ENCODE measurements around the gene ZNF592. TPM values are rescaled to one million over a fixed set of nuclear protein-coding genes. Genes with fewer than 3 reads are reported as not detected.

ZNF592 gene
- total RNA-seq, 1 donor from 2014 or later, result 31.5 TPM

- TF ChIP-seq, protein P1, sequence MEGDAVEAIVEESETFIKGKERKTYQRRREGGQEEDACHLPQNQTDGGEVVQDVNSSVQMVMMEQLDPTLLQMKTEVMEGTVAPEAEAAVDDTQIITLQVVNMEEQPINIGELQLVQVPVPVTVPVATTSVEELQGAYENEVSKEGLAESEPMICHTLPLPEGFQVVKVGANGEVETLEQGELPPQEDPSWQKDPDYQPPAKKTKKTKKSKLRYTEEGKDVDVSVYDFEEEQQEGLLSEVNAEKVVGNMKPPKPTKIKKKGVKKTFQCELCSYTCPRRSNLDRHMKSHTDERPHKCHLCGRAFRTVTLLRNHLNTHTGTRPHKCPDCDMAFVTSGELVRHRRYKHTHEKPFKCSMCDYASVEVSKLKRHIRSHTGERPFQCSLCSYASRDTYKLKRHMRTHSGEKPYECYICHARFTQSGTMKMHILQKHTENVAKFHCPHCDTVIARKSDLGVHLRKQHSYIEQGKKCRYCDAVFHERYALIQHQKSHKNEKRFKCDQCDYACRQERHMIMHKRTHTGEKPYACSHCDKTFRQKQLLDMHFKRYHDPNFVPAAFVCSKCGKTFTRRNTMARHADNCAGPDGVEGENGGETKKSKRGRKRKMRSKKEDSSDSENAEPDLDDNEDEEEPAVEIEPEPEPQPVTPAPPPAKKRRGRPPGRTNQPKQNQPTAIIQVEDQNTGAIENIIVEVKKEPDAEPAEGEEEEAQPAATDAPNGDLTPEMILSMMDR (IDR thresholded peaks at IDR 0.05), result no peak
- Mint-ChIP-seq H3K4me1 (ENCODE audit: low read depth) (peaks cover 14% of the 10 kb centered on the region), H3K27ac (ENCODE audit: unreplicated experiment) (no peak overlapping the region), H3K27me3 (ENCODE audit: low read depth) (no peaks in the 10 kb centered on the region), H3K9me3 (ENCODE audit: low read depth) (no peaks in the 10 kb centered on the region), H3K4me3 (ENCODE audit: unreplicated experiment) (no peak overlapping the region), H3K36me3 (ENCODE audit: low read depth) (peaks cover 45% of the 10 kb centered on the region)
- DNase-seq (ENCODE audit: low spot score), result peak; percentile 75
Measured at GRCh38 chr15:84799511-84800187, 51.3 kb downstream of the ZNF592 start.

DNA sequence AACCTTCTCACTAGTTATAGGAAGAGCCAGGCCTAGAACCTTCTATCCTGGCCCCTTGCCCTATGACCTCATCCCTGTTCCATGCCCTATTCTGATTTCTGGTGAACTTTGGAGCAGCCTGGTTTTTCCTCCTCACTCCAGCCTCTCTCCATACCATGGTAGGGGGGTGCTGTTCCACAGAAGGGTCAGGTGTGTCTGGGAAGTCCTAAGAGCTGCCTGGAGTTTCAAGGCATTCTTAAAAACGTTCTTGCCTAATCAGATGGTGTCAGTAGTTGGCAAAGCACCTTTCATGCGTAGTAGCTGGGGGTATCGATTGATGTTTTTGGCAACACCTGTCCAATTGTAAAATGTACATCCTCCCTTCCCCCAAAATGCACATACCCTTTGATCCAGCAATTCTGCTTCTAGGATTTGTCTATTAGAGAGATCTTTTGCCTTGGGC lies 52.0 kb downstream of the ZNF592 start:
- Mint-ChIP-seq H3K36me3 (ENCODE audit: low read depth) (peaks cover 49% of the 10 kb centered on the region), H3K4me1 (ENCODE audit: low read depth) (peaks cover 14% of the 10 kb centered on the region), H3K27ac (ENCODE audit: unreplicated experiment) (no peak overlapping the region), H3K9me3 (ENCODE audit: low read depth) (no peaks in the 10 kb centered on the region), H3K27me3 (ENCODE audit: low read depth) (no peaks in the 10 kb centered on the region), H3K4me3 (ENCODE audit: unreplicated experiment) (no peak overlapping the region)
- DNase-seq (ENCODE audit: low spot score), result no peak
- TF ChIP-seq, protein P1 (IDR thresholded peaks at IDR 0.05), result no peak

GRCh38 chr15:84804005-84804900 lies 55.9 kb downstream of the ZNF592 start:
- Mint-ChIP-seq H3K9me3 (ENCODE audit: low read depth) (no peaks in the 10 kb centered on the region), H3K4me3 (ENCODE audit: unreplicated experiment) (no peak overlapping the region), H3K27me3 (ENCODE audit: low read depth) (no peaks in the 10 kb centered on the region), H3K4me1 (ENCODE audit: low read depth) (no peaks in the 10 kb centered on the region), H3K27ac (ENCODE audit: unreplicated experiment) (no peak overlapping the region), H3K36me3 (ENCODE audit: low read depth) (peaks cover 39% of the 10 kb centered on the region)
- TF ChIP-seq, protein P1 (IDR thresholded peaks at IDR 0.05), result no peak
- DNase-seq (ENCODE audit: low spot score), result peak; percentile 32

- no peaks in the 10 kb centered on the region for H3K27me3 Mint-ChIP-seq (ENCODE audit: low read depth)
- no peaks in the 10 kb centered on the region for H3K4me1 Mint-ChIP-seq (ENCODE audit: low read depth)
- no peak overlapping the region for H3K27ac Mint-ChIP-seq (ENCODE audit: unreplicated experiment)
- peaks cover 32% of the 10 kb centered on the region for H3K36me3 Mint-ChIP-seq (ENCODE audit: low read depth)
- H3K9me3 Mint-ChIP-seq (ENCODE audit: low read depth), result no peaks in the 10 kb centered on the region
- H3K4me3 Mint-ChIP-seq (ENCODE audit: unreplicated experiment), result no peak overlapping the region
- TF ChIP-seq, protein P1 (IDR thresholded peaks at IDR 0.05), result no peak
- DNase-seq (ENCODE audit: low spot score), result no peak
Measured at GRCh38 chr15:84805221-84805620, 56.8 kb downstream of the ZNF592 start.

- Mint-ChIP-seq H3K36me3 (ENCODE audit: low read depth) (peaks cover 25% of the 10 kb centered on the region), H3K4me3 (ENCODE audit: unreplicated experiment) (no peak overlapping the region), H3K4me1 (ENCODE audit: low read depth) (no peaks in the 10 kb centered on the region), H3K9me3 (ENCODE audit: low read depth) (no peaks in the 10 kb centered on the region), H3K27me3 (ENCODE audit: low read depth) (no peaks in the 10 kb centered on the region), H3K27ac (ENCODE audit: unreplicated experiment) (no peak overlapping the region)
- TF ChIP-seq, protein P1 (IDR thresholded peaks at IDR 0.05), result no peak
- no peak for DNase-seq (ENCODE audit: low spot score)
Measured at GRCh38 chr15:84807228-84807627, 58.8 kb downstream of the ZNF592 start.

Data from chondrocyte (in vitro differentiated cells).